ENCODE data around the gene CIDEC.

The CIDEC gene

DNA sequence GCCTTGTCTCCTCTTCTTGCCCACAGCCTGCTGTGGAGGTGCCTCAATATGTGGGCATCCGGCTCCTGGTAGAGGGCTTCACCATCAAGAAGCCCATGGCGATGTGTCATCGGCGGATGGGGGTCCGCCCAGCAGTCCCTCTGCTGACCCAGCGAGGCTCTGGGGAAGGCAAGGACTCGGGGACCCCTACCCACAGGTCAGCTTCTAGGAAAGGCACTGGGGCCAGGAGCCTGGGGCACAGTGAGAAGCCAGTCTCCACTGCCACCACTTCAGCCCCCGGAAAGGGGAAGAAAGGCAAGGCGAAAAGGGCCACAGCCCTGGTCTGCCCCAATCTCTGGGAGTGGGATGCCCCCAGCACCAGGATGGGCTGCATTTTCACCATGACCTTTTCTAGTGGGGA is 47.0 kb downstream of the CIDEC start:
- no peak for TF ChIP-seq ZFX (IDR thresholded peaks at IDR 0.05)
- TF ChIP-seq, protein P1, sequence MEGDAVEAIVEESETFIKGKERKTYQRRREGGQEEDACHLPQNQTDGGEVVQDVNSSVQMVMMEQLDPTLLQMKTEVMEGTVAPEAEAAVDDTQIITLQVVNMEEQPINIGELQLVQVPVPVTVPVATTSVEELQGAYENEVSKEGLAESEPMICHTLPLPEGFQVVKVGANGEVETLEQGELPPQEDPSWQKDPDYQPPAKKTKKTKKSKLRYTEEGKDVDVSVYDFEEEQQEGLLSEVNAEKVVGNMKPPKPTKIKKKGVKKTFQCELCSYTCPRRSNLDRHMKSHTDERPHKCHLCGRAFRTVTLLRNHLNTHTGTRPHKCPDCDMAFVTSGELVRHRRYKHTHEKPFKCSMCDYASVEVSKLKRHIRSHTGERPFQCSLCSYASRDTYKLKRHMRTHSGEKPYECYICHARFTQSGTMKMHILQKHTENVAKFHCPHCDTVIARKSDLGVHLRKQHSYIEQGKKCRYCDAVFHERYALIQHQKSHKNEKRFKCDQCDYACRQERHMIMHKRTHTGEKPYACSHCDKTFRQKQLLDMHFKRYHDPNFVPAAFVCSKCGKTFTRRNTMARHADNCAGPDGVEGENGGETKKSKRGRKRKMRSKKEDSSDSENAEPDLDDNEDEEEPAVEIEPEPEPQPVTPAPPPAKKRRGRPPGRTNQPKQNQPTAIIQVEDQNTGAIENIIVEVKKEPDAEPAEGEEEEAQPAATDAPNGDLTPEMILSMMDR (conservative IDR thresholded peaks at IDR 0.05): no peak
- no peak overlapping the region for H3K27ac ChIP-seq

DNA sequence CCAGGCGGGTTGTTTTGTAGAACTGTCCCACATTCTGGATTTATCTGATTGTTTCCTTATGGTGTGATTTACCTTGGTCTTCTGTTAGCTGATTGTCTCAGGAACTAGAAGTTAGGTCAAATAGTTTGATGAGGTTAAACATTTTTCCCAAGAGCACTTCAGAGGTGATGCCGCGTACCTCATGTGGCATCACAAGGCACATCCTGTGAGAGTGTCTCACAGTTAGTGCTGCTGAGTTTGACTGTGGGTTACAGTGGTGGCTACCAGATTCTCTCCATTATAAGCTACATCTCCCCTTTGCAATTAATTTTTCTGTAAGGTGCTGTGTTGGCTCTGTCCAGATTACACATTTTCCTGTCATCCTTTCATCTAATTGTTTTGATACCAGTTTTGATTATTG is 48.8 kb downstream of the CIDEC start:
- H3K27ac ChIP-seq: no peak overlapping the region
- TF ChIP-seq ZFX (IDR thresholded peaks at IDR 0.05): no peak
- TF ChIP-seq, protein P1 (conservative IDR thresholded peaks at IDR 0.05): no peak

DNA sequence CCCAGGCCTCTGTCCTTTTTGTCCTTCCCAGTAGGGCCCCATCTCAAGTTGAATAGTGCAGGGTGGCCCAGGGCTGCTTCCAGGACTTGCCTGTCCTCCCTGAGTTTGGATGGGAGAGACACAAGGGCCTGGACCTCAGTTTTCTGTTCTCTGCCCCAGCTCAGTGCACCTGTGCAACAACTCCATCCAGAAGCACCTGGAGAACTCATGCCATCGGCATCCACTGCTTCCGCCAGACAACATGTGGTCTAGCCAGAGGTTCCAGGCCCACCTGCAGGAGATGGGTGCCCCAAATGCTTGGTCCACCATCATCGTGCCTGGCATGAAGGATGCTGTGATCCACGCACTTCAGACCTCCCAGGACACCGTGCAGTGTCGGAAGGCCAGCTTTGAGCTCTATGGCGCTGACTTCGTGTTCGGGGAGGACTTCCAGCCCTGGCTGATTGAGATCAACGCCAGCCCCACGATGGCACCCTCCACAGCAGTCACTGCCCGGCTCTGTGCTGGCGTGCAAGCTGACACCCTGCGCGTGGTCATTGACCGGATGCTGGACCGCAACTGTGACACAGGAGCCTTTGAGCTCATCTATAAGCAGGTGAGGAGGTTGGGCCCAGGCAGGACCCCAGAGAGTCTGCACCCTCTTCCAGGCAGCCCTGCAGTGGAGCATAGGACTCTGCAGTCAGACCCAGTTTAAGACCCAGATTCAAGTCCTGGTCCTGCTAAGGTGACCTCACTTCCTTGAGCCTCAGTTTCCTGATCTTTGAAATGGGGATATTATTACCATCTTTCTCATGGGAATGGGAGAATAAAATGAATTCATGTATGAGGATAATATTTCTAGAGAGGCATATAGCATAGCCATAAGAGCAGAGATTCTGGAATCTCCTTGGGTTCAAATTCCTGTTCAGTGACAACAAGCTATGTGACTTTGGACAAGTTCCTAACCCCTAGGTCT is 51.0 kb downstream of the CIDEC start:
- no peak for TF ChIP-seq ZFX (IDR thresholded peaks at IDR 0.05)
- TF ChIP-seq, protein P1 (conservative IDR thresholded peaks at IDR 0.05): no peak
- no peak overlapping the region for H3K27ac ChIP-seq

DNA sequence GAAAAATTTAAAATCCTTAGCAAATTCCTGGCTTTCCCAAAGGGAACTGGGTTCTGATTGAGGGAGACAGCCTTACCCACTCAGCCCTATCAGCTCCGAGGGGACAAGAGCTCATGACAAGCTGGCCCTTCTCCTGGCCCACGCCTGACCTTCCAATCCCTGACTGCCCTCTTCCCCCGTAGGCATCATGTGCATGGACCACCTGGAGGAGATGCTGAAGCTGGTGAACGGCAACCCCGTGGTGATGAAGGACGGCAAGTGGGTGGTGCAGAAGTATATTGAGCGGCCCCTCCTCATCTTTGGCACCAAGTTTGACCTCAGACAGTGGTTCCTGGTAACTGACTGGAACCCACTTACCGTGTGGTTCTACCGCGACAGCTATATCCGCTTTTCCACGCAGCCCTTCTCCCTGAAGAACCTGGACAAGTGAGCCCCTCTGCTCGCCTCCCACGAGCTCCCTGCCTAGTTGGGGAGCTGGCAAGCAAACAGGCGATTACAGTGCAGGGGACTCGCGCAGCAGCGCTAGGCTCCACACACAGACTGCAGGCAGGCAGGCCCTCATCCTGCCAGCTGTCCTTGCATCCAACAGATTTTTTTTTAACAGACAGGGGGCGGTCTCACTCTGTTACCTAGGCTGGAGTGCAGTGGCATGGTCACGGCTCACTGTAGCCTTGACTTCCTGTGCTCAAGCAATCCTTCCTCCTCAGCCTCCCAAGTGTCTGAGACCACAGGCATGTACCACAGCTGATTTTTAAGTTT is 53.1 kb downstream of the CIDEC start:
- TF ChIP-seq, protein P1 (conservative IDR thresholded peaks at IDR 0.05): no peak; the same call in 1 of the 2 replicates
- no peak for TF ChIP-seq ZFX (IDR thresholded peaks at IDR 0.05)

DNA sequence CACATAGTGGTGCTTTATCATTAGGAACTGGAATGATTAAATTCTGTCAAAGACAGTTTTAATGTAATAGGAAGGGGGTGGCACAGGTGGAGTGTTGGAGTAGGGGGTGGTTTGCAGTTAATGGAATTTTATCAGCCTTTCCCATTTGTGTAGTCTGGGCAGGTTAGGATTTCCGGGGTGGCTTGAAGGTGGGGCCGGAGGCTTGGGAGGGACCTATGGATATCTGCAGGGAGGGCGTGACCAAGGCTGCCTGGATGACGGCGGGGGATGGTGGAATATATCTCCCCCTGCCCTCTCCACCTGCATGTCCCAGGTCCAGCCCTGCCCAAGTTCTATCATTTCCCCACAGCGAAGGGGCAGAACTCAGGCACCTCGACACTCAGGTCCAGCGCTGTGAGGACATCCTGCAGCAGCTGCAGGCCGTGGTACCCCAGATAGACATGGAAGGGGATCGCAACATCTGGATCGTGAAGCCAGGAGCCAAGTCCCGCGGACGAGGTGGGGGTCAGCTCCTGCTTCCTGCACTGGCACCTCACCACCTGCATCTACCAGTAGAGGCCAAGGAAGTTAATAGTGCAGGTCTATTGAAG is 54.5 kb downstream of the CIDEC start:
- TF ChIP-seq, protein P1 (conservative IDR thresholded peaks at IDR 0.05): no peak
- no peak for TF ChIP-seq ZFX (IDR thresholded peaks at IDR 0.05)
- no peak overlapping the region for H3K27ac ChIP-seq

More for the DNA sequence above, 53.1 kb downstream of the CIDEC start:
- H3K27ac ChIP-seq: no peak overlapping the region

DNA sequence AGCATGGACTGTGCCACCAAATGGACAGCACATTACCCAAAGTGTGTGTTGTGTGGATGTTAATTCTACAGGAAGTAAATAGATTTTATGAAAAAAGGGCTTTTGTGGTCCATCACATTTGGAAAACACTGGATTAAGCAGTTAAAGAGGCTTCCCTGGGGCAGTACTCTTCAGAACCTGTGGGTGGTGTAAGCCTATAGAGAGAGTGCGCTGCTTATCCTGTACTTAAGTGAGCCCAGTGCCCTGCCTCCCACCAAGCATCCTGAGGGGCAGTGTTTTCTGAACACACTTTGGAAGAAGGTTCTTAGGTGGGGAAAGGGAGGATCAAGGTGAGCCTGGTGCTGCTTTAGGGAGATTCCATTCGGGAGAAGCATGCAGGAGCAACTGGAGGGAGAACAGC is 59.1 kb downstream of the CIDEC start:
- no peak for TF ChIP-seq ZFX (IDR thresholded peaks at IDR 0.05)
- TF ChIP-seq, protein P1 (conservative IDR thresholded peaks at IDR 0.05): no peak; the same call in 1 of the 2 replicates
- no peak overlapping the region for H3K27ac ChIP-seq

Data from C4-2B (cell line).